ENCODE measurements around the gene SLC45A3. TPM values are rescaled to one million over a fixed set of nuclear protein-coding genes. Genes with fewer than 3 reads are reported as not detected.
A peak's percentile ranks its signal among the peaks of the same experiment; 100 is the strongest.

Gene SLC45A3
- total and polyA plus RNA-seq, 2 donors (not counting 3 experiments of a cell fraction or from before 2014, with no cell fraction given), result 15.1 to 15.6 TPM

DNA sequence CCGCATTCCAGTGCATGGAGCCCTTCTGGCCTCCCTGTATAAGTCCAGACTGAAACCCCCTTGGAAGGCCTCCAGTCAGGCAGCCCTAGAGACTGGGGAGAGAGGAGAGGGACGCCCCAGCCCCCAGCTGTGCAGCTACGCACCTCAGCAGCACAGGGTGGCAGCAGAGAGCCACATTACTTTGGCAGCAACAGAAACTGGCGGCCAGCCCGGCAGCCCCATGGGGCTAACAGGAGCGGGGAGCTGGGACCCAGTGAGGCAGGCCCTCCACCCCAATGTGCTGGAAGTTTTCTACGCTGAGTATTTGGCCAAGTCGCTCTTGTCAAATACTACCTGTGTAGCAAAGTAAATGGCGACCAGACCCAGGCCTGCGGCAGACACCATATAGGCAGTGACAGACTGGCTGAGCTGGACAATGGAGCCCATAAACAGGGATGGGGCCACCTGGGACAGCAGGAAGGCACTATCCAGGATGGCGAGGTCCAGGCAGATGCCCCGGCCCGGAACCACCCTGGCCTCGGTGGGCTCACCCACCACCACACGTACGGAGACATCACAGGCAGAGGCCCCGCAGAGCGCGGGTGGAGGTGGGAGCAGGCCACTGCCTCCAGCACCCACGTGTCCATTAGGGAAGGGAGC lies 21.2 kb downstream of the SLC45A3 start:
- no peaks in the 10 kb centered on the region for H3K9me3 ChIP-seq (replicated peaks; ENCODE audit: control insufficient read depth, insufficient read depth, low read length)
- H3K36me3 ChIP-seq (ENCODE audit: control insufficient read depth in 2 of 2, extremely low read depth in 1 of 2, insufficient read depth in 2 of 2, low read length in 2 of 2), result peaks cover 2 to 5% of the 10 kb centered on the region in 2 experiments
- BruUV-seq (replicated peaks), result no TSS peak
- peak; percentile 70 for DNase-seq (ENCODE audit: low read depth, low spot score)
- no peak overlapping the region for H3K4me3 ChIP-seq (replicated peaks in 1 of 3; ENCODE audit: insufficient read depth in 1 of 3, low read depth in 1 of 3, low read length in 3 of 3)
- H3K9me1 ChIP-seq (replicated peaks; ENCODE audit: control insufficient read depth, extremely low read depth, insufficient read depth, low read length), result no peaks in the 10 kb centered on the region
- H3K4me1 ChIP-seq (ENCODE audit: control insufficient read depth, extremely low read depth, insufficient read depth, low read length), result peaks cover 16% of the 10 kb centered on the region
- no peak overlapping the region for H2AFZ ChIP-seq (ENCODE audit: low read depth, low read length)
- intact Hi-C loops (cut with micrococcal nuclease) (loop anchor here (1.0 kb wide), 4 partner anchors 52 to 318 kb away; no protein-coding TSS in a partner anchor), dilution Hi-C loops (cut with MboI; ENCODE audit: extremely low pct_ligation_motif_present, low sequenced_read_pairs) (no loop called here)
- H3K27me3 ChIP-seq (ENCODE audit: control insufficient read depth in 2 of 2, insufficient read depth in 2 of 2, low read length in 2 of 2), result no peaks in the 10 kb centered on the region
- H3K27ac ChIP-seq (ENCODE audit: insufficient read depth, low read depth, low read length), result no peak overlapping the region
- ChIA-PET CTCF (interaction anchor here (0.6 to 17.5 kb wide), 50 partner anchors 10 to 446 kb away, joined by 3 to 908 read pairs (median 10); partner anchors contain the start of genes ELK4, NUCKS1, RAB29 and SLC45A3), POLR2A (interaction anchor here (1.0 to 2.0 kb wide), 3 partner anchors 19 to 53 kb away, joined by 4 to 11 read pairs (median 9); no protein-coding TSS in a partner anchor)
- TF ChIP-seq POLR2AphosphoS5 (IDR thresholded peaks at IDR 0.05; ENCODE audit: insufficient read depth, low read depth, low read length) (peak; percentile 23), GATA2 (IDR thresholded peaks at IDR 0.05; ENCODE audit: insufficient read depth, insufficient read length, low read depth, low read length) (no peak), CTCF (IDR thresholded peaks at IDR 0.05; ENCODE audit: extremely low read depth in 1 of 2, insufficient read depth in 1 of 2, low read depth in 1 of 2, low read length in 2 of 2) (peak; percentile 89 to 91)
- H3K79me2 ChIP-seq (ENCODE audit: control insufficient read depth, insufficient read depth, low read length), result no peaks in the 10 kb centered on the region
- H3K9ac ChIP-seq (replicated peaks; ENCODE audit: extremely low read depth, insufficient read depth, low read length), result no peak overlapping the region
- no peak overlapping the region for H3K4me2 ChIP-seq (ENCODE audit: insufficient read depth, low read length)
- FAIRE-seq, result peak; percentile 64
- no peaks in the 10 kb centered on the region for H4K20me1 ChIP-seq (replicated peaks; ENCODE audit: control insufficient read depth, extremely low read depth, insufficient read depth, low read length)

- no peaks in the 10 kb centered on the region for H3K9me3 ChIP-seq (replicated peaks; ENCODE audit: control insufficient read depth, insufficient read depth, low read length)
- no peaks in the 10 kb centered on the region for H3K4me1 ChIP-seq (ENCODE audit: control insufficient read depth, extremely low read depth, insufficient read depth, low read length)
- H3K4me3 ChIP-seq (replicated peaks in 1 of 3; ENCODE audit: insufficient read depth in 1 of 3, low read depth in 1 of 3, low read length in 3 of 3), result no peak overlapping the region
- no peaks in the 10 kb centered on the region for H3K9me1 ChIP-seq (replicated peaks; ENCODE audit: control insufficient read depth, extremely low read depth, insufficient read depth, low read length)
- no peaks in the 10 kb centered on the region for H3K79me2 ChIP-seq (ENCODE audit: control insufficient read depth, insufficient read depth, low read length)
- no peak overlapping the region for H3K4me2 ChIP-seq (ENCODE audit: insufficient read depth, low read length)
- H4K20me1 ChIP-seq (replicated peaks; ENCODE audit: control insufficient read depth, extremely low read depth, insufficient read depth, low read length), result no peaks in the 10 kb centered on the region
- BruUV-seq (replicated peaks), result no TSS peak
- ChIA-PET CTCF (interaction anchor here (1.9 to 17.5 kb wide), 6 partner anchors 24 to 321 kb away, joined by 6 to 908 read pairs (median 178); partner anchors contain the start of gene ELK4), POLR2A (no interaction called here)
- H3K27me3 ChIP-seq (ENCODE audit: control insufficient read depth in 2 of 2, insufficient read depth in 2 of 2, low read length in 2 of 2), result no peaks in the 10 kb centered on the region
- H3K9ac ChIP-seq (replicated peaks; ENCODE audit: extremely low read depth, insufficient read depth, low read length), result no peak overlapping the region
- peaks cover 0 to 2% of the 10 kb centered on the region in 2 experiments for H3K36me3 ChIP-seq (ENCODE audit: control insufficient read depth in 2 of 2, extremely low read depth in 1 of 2, insufficient read depth in 2 of 2, low read length in 2 of 2)
- DNase-seq (ENCODE audit: low read depth, low spot score) (no peak), FAIRE-seq (peak; percentile 24)
- TF ChIP-seq POLR2AphosphoS5 (IDR thresholded peaks at IDR 0.05; ENCODE audit: insufficient read depth, low read depth, low read length) (no peak), FOS (IDR thresholded peaks at IDR 0.05; ENCODE audit: borderline replicate concordance, insufficient read depth, low read length) (no peak), EZH2 (IDR thresholded peaks at IDR 0.05; ENCODE audit: borderline replicate concordance, low read depth, low read length, severe bottlenecking) (no peak), POLR2A (IDR thresholded peaks at IDR 0.05; ENCODE audit: low read depth, low read length) (no peak), MYC (IDR thresholded peaks at IDR 0.05; ENCODE audit: low read depth, low read length) (no peak), MAX (IDR thresholded peaks at IDR 0.05; ENCODE audit: insufficient read depth, insufficient read length) (no peak), JUN (IDR thresholded peaks at IDR 0.05; ENCODE audit: borderline replicate concordance, insufficient read depth, insufficient read length, low read depth) (no peak), GATA2 (IDR thresholded peaks at IDR 0.05; ENCODE audit: insufficient read depth, insufficient read length, low read depth, low read length) (no peak), CTCF (IDR thresholded peaks at IDR 0.05; ENCODE audit: extremely low read depth in 1 of 2, insufficient read depth in 1 of 2, low read depth in 1 of 2, low read length in 2 of 2) (no peak)
- no peak overlapping the region for H2AFZ ChIP-seq (ENCODE audit: low read depth, low read length)
- no peak overlapping the region for H3K27ac ChIP-seq (ENCODE audit: insufficient read depth, low read depth, low read length)
- intact Hi-C loops (cut with micrococcal nuclease), result no loop called here
- dilution Hi-C loops (cut with MboI; ENCODE audit: extremely low pct_ligation_motif_present, low sequenced_read_pairs), result no loop called here
Measured at GRCh38 chr1:205656236-205656635, 24.1 kb downstream of the SLC45A3 start.

Measured in endothelial cell of umbilical vein (primary cell).